ENCODE measurements around the gene CCDC87.
"Not testable (repeated sequence)": the region's sequence is repeated elsewhere in the genome, so short reads cannot be mapped to it uniquely, and the experiment has no call there.

The CCDC87 gene

DNA sequence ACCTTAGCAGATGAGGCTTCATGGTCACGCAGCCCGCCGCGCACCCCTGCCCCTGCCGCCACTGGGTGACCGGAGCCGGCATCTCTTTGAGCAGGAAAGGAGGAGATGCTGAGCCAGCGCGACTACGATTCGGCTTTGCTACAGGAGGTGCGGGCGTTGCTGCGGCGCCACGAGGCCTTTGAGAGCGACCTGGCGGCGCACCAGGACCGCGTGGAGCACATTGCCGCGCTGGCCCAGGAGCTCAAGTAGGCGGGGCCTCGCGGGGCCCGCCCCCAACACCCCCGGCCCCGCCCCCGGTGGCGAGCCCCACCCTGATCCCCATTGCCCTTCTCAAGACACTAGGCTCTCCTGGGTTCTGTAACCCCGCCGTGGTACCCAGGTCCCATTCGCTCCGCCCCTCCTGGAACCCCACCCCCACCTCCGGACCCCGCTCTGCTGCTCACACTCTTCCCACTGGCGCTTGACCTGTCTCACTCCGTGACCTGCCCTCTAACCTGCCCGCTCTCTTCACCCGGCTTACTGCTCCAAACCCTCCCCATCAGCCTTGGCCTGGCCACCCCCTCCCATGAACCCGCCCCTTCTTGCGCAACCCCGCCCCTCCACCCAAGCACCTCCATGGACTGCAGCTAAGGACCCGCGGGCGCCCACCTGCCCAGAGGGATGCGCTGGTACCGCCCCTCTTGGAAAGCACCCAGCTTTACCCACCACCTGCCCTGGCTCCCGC, 33.6 kb downstream of the CCDC87 start:
- H3K4me3 ChIP-seq (ENCODE audit: low read depth, low read length), result no peak overlapping the region

DNA sequence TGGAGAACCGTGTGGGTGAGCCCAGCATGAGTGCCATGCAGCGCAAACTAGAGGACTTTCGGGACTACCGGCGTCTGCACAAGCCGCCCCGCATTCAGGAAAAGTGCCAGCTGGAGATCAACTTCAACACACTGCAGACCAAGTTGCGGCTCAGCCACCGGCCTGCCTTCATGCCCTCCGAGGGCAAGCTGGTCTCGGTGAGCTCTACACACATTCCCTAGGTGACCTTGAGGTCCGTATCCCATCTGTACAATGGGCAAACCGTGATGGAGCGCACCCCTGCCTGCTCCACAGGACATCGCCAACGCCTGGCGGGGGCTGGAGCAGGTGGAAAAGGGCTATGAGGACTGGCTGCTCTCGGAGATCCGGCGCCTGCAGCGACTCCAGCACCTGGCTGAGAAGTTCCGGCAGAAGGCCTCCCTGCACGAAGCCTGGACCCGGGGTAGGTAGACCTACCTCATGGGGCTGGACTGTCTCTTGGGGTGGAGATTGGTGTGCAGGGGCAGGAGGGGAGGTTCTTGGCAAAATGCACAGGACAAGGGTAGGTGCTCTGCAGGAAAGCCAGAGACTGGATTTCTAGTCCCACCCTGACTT, 35.0 kb downstream of the CCDC87 start:
- H3K4me3 ChIP-seq (ENCODE audit: low read depth, low read length), result no peak overlapping the region

DNA sequence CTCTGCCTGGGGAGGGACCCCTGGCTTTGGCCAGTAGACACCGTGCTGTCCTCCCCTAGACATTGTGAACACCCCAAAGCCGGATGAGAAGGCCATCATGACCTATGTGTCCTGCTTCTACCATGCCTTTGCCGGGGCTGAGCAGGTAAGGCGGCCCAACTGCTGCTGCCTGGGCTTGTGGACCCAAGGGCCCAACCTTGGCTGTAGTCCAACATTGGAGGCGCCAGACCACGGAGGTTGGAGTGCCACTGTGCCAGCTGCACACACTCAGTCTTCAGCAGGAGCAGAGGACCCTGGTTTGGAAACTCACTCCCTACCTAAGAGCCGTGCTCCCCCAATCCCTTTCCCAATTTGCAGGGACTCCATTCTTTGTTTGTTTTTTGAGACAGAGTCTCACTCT, 36.8 kb downstream of the CCDC87 start:
- no peak overlapping the region for H3K4me3 ChIP-seq (ENCODE audit: low read depth, low read length)

DNA sequence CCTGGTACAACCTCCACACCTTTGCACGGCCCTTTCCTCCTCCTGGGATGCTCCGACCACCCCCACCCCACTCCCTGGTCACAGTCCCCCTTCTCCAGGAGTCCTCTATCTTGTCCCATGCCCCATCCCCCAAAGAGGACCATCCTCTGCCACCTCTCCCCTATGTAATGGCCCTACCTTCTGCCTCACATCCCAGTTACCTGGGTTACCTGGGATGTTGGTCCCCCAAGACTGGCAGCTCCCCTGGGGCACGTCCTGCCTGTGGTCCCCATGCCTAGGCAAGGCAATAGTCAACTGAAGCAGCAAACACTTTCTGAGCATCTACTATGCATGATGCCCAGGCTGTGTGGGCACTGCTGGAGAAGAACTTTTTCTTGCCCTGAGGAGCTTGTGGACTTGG, 37.4 kb downstream of the CCDC87 start:
- no peak overlapping the region for H3K4me3 ChIP-seq (ENCODE audit: low read depth, low read length)

DNA sequence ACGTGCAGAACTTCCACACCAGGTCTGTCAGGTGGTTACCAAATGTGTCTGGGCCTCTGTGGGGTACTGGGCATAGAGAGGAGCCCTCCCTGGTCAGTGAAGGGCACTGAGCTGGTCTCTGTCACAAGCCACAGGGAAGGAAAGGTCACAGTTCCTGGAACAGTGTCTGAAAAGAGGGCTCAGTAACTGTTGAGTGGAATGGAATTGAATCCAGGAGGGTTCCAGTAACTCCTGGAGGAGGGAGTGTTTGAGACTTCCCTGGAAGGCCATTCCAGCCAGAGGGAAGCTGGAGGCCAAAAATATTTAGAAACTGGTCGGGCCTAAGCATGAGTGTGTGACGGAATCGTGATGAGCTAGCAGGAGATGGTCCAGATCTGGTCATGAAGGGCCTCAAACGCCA, 38.3 kb downstream of the CCDC87 start:
- H3K4me3 ChIP-seq (ENCODE audit: low read depth, low read length), result no peak overlapping the region

DNA sequence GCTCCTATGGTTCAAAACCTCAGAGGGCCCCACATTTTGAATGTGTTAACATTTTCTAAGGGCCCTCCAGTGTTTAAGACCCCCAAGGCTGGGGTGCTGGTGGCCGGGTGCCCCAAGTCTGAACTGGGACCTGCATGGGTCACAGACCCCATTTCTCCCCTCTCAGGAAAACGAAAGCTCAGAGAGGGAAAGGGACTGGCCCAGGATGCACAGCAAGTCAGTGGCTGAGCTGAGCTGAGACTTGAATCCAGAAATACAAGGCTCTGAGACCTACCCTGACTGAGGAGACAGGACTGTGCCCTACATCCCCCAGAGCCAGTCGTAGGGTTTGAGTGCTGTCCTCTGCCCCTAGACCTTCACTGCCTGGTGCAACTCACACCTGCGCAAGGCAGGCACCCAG, 42.0 kb downstream of the CCDC87 start:
- no peak overlapping the region for H3K4me3 ChIP-seq (ENCODE audit: low read depth, low read length)

DNA sequence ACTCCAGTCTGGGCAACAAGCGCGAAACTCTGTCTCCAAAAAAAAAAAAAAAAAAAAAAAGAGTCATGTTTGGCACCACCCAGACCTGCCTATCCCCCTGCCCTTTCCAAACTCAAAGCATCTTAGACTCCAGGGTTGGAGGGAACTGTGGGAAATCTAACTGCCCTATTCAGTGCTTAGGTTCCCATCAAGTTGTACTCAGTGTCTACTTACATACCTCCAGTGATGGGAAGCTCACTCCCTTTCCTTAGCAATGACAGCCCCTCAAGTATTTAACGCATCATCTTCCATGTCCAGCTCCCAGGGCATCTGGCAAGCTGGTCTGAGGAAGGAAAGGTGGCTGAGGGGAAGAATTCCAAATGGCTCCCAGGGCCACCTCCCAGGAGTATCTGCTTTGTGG, 43.2 kb downstream of the CCDC87 start:
- no peak overlapping the region for H3K4me3 ChIP-seq (ENCODE audit: low read depth, low read length)

DNA sequence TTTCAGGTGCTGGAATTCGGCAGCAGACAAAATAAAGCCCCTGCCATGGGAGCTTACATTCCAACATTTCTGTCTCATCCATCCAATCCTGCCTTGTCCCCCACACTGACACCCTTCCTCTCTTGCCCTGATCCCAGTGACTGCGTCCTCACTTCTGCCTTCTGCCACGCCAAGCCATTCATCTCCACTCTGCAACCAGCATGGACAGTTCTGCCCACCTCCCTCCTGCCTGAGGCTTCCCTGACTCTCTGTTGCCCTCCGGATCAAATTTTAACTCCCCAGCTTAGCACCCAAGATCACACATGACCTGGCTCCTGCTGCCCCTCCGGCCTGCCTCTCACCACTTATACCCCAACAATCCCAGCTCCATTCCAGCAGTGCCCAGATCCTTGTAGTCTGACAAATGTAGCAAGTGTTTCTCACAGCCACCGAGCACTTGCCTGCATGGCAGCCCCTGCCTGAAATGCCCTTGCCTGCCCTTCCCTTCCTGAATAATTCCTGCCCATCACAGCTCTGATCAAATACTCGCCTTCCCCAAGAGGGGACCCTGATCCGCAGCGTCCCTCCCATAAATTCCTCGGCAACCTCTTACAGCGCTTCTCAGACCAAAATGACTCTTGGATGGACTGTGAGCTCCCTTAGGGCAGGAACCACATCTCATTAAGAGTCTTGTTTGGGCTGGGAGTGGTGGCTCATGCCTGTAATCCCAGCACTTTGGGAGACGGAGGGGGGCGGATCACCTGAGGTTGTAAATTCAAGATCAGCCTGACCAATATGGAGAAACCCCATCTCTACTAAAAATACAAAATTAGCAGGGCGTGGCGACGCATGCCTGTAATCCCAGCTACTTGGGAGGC, 43.9 kb downstream of the CCDC87 start:
- H3K4me3 ChIP-seq (ENCODE audit: low read depth, low read length), result no peak overlapping the region

DNA sequence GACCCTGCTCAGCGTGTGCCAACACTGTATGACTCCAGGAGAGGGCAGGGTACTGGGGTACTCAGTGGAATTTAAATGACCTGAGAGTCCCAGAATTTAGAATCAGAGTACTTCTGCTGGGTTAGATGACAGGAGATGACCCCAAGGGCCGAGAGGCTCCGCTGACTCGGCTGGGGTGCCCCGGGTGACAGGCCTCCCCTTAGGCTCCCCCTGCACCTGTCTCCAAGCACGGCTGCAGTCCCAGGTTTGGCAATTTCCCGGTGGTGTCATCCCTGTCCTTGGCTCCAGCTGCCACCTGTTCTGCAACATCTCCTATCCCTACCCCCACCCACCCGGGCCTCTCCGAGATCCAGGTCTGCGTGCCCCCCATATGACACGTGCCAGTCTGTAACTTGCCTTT, 44.8 kb downstream of the CCDC87 start:
- H3K4me3 ChIP-seq (ENCODE audit: low read depth, low read length), result no peak overlapping the region

DNA sequence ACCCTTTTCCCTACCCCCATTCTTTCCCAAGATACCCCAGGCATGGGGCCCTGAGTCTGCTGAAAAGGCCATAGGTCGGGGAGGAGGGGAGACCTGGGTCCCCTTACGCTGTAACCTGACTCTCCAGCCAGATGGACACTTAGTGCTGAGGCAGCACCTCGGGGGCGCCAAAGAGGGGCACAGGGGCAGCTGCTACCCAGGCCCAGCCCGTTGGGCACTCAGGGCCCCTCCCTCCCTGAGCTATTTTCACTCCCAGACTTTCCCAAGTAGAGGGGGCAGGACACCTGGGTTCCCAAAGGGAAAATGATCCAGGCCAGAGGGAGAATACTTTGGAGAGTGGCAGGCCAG, 45.2 kb downstream of the CCDC87 start:
- H3K4me3 ChIP-seq (ENCODE audit: low read depth, low read length), result no peak overlapping the region

DNA sequence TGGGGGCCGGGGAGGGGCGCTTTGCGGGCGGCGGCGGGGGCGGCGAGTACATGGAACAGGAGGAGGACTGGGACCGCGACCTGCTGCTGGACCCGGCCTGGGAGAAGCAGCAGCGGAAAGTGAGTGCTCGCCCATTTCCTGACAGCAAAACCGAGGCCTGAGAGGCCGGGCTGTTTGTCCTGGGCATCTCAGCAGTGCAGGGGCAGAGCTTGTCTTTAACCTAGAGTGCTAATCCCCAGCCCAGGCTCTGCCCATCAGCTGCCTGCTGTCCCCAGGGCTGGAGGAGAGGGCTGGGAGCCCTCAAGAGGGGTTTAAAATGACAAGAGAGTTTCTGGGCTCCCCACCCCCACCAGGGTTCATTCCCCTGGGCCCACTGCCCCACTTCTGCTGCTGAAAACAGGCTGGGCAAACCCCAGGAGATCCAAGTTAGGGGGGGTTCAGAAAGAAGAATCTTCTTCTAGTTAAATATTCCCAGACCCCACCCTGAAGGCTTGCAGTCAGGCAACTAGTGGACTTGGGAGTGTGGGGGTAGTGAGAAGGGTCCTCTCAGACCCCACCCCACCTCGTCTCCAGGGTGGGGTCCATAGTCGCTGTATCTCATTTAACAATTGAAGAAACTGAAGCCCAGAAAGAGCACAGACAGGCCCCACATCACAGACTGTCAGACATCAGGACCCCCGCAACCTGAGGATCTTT, 45.7 kb downstream of the CCDC87 start:
- H3K4me3 ChIP-seq (ENCODE audit: low read depth, low read length), result peak overlapping the region; percentile 1

DNA sequence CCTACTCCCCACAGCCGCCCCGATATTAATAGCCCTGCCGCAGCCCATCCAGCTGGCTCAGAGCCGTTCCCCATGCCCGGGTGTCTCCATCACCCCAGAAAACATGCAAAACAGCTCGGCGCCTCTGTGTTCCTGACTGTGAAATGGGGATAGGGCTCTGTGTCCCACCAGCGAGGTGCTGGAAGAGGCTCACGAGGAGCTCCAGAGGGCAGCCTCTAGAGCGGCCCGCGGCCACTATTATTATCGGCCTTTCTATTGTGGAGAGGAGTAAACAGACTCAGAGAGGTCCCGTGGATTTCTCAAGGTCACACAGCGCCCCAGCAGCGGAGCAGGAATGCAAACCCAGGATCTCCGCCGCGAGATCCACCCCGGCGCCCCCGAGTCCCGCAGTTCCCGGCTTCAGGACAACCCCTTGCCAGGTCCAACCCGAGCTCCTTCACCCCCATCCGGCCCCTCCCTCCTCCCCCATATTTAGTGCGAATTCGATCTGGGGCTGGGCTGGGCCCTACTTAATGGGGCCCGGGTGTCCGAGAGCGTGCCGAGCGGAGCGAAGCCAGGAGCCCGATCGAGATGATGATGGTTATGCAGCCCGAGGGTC, 46.4 kb downstream of the CCDC87 start, which contains the start of gene ACTN3:
TSS of gene ACTN3 (plus strand) at position 536 of the 598 bp plus-strand sequence. CDS start at position 571, 35 bp downstream.
- peak within 1 kb of the TSS; percentile 78 for H3K4me3 ChIP-seq (ENCODE audit: low read depth, low read length)

DNA sequence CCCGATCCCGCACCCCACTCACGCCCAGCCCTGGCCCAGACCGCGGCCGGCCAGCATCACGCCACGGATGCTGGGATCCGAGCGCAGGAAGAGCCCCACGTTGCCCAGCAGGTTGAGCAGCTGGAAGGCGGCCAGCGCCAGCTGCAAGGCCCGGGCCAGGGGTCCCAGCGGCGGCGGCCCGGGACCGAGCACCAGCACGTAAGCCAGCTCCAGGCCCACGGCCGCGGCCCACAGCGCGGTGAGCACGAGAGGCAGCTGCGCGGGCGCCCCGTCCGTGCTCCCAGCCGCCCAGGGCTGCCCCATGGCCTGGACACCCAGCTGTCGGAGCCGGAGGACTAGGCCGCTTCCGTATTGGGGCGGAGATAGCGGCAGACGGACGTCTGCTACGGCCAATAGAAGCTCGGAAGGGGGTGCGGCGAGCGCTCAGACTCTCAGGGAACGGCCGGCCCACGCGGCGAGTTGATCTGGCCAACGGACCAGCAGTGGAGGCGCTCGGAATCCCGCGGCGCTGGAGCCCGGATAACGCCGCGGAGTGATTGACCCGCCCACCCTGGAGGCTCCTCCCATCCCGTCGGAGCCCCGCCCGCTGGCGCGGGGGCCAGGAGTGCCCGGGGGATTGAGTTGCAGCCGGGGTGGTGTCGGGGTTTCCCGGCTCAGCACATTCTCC, 47.0 kb downstream of the CCDC87 start, which contains the start of gene ZDHHC24:
TSS of gene ZDHHC24 (minus strand) at position 348 of the 667 bp plus-strand sequence. CDS start at position 303, 45 bp downstream.
- H3K4me3 ChIP-seq (ENCODE audit: low read depth, low read length), result peak within 1 kb of the TSS; percentile 78

DNA sequence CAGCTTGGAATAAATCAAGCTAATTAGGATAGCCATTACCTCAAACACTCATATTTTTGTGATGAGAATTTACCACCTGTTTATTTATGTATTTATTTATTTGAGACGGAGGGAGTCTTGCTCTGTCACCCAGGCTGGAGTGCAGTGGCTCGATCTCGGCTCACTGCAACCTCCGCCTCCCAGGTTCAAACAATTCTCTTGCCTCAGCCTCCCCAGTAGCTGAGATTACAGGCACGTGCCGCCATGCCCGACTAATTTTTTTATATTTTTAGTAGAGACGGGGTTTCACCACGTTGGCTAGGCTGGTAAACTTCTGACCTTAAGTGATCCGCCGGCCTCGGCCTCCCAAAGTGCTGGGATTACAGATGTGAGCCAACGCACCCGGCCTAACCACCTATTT, 47.9 kb downstream of the CCDC87 start:
- peak overlapping the region; percentile 78 for H3K4me3 ChIP-seq (ENCODE audit: low read depth, low read length)

DNA sequence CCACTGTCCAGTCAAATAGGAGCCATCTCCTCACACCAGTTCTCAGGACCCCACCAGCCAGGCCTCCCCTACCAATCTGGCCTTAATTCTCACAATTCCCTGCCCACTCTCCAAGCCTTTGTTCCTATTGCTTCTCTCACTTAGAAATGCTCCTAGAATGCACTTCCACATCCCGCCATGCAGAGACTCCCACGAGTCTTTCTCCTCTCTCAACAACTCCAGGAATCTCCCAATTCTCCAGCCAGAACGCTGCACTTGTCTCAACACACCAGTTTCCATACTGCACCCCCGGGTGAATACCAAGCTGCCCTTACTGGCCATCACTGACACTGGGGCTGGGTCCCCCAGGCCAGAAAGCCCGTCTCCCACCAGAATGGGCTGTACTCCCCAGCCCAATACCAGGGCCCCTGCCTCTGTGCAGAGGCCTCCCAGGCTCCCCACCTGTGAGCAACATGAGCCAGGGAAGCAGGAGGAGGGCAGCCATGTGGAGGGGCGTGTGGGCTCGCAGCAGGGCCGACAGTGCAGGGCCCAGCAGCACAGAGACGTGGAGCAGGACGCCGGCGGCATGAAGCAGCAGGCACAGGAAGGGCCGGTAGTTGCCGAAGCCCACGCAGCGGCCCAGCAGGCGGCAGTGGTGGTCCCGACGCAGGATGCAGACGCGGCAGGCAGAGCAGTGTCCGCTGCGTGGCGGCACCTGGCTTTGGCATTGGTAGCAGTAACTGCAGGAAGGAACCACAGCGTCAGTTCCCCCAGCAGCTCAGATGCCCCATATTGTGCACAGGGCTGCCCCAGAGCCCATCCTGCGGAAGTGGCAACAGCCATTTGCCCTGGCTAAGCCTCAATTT, 49.4 kb downstream of the CCDC87 start:
- H3K4me3 ChIP-seq (ENCODE audit: low read depth, low read length), result no peak overlapping the region

DNA sequence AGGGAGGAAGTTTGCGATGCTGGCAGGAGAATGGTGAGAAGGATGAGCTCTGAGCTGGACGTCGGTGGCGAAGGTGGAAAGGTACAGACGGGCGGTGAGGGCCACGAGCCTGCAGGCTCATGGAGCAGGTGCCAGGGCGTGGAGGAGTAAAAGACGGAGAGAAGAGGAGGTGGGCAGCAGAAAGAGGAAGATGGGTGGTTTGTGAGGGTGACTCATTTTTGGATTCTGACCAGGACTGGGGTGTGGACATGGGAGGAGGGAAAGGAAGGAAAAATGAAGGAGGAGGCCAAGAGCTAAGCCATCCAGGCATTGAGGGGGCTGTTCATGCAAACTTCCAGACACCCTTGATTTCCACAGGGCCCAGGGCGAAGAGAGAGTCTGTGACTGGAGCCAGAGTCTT, 50.5 kb downstream of the CCDC87 start:
- no peak overlapping the region for H3K4me3 ChIP-seq (ENCODE audit: low read depth, low read length)

DNA sequence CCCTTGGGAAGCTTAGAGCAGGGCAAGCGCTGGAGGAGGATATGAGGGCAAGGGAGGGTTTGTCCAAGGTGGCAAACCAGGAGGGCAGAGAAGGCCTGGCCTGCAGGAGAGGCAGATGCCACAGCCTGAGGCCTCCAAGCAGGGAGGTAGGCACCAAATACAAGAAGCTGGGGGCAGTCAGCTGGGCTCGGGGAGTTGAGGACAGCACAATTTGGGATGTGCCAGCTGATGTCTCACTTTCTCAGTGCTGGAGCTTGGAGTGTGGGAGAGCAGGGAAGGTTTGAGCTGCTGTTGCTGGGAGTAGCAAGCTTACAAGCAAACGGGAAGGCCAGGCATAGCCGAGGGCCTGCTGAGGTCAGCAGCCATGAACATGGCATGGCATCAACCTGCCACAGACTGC, 51.0 kb downstream of the CCDC87 start:
- no peak overlapping the region for H3K4me3 ChIP-seq (ENCODE audit: low read depth, low read length)

DNA sequence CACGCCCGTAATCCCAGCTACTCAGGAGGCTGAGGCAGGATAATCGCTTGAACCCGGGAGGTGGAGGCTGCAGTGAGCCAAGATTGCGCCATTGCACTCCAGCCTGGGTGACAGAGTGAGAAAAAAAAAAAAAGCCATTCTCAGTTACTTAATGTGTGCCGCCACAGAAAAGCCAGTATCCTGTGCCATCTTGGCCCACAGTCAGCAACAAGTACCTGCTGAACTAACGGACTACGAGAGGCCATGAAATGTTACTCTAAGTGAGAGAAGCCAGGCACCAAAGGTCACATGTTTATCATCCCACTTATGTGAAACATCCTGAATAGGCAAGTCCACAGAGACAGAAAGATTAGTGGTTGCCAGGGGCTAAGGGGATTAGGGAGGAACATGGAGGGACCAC, 52.3 kb downstream of the CCDC87 start:
- H3K4me3 ChIP-seq (ENCODE audit: low read depth, low read length), result not testable (repeated sequence)
